HG03354 (cell line): Measurements from ENCODE around the gene NUCB2.

Experiments used
- ATAC-seq: cut with Tn5 transposase; IDR thresholded peaks from one replicate; pipeline ENCODE4 v1.9.1; 2021; ENCODE audit warnings: mild to moderate bottlenecking; ENCODE audit not compliant: unreplicated experiment, poor library complexity, severe bottlenecking

The NUCB2 gene

DNA sequence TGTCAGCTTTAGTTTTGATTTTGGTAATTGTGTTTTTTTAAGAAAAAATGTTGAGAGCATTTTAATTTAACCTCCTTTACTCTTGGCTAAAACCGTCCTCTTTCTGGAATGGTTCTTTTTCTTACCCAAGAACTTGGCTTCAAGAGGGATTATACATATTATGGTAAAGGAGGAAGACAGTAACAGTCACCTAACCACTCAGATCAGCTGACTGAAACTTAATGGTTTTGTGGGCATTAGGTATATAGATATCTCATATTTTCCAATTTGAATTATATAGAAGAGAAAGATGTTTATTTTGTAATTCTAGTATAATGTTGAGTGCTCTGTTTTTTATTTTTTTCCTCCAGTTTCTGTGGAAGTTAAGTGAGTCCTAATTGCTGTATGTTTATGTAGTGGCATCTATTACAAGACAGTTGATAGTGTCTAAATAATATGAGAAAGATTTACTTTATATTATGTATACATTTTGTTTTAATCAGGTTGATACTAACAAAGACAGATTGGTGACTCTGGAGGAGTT lies 38.4 kb downstream of the NUCB2 start:
- no peak for ATAC-seq

DNA sequence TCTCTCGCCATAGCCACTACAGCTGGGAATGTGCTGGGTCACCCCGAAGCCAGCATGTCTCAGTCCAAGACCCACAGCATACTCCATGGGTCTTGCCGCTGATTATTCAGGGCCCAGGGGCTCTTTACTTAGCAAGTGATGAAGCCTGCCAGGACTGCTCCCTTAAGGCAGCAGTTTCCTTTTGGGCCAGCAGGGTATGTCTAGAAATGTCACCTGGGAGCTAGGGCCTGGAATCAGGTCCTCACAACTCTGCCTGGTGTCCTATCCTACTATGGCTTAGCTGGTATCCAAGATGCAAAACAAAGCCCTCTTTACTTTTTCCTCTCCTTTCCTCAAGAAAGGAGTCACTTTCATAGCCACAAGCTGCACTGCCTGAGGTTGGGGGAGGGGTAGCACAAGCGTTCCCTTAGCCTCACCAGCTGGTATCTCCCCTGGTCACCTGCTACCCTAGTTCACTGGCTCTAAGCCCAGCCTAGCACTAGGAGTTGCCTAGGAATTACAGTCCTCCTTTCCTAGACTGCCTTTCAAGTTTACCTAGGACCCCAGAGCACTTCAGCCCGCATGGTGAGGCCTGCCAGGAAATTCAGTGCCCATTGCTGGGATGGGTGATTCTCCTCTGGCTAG lies 52.4 kb downstream of the NUCB2 start:
- no peak for ATAC-seq

DNA sequence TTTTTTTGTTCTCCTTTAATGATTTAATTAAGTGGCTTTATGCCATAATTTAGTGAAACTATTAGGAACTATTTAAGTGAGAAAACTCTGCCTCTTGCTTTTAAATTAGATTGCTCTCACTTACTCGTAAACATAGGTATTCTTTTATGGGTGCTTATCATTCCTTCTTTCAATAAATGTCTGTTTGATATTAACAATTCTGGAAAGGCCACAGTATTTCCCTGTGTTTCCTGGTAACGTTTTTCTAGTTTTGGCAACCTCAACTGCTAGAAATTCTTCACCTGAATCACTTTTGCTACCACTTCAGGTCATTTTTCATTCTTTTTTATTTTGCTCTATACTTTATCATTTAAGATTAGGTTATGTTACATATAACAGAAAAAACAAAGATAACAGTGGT lies 55.1 kb downstream of the NUCB2 start:
- ATAC-seq, result no peak

DNA sequence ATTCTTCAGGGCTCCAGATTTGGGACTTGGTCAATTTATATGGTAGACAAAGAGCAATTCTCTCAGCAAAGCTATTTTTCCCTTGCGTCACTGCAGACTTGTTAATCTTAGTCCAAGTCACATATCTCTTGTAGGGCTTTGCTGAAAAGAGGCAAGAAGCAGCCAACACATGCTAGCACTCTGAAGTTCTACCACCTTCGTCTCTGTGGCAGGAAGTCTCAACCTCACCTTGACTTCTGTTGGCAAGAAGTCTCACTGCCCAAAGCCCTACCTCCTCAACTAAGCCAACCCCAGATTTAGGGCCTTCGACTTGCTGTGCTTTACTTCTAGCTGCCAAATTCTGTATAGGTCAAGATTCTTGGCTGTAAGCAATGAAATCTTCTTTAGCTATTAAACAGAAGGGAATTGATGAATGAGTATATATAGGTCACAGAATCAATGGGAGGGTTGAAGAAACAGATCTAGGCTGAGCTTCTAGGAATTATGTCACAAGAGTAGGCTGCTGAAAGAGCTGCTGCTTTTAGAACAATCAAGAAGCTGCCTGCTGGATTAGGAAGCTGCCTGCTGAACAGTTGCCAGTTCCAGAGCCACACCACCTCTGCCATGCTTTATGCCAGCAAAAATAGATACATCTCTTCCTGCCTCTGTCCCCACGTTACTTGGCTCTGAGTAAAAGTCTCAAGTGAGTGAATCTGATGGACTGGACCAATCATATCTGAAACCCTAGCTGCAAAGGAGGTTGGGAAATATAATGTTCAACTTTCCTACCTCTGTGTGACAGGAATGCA lies 57.5 kb downstream of the NUCB2 start:
- no peak for ATAC-seq

DNA sequence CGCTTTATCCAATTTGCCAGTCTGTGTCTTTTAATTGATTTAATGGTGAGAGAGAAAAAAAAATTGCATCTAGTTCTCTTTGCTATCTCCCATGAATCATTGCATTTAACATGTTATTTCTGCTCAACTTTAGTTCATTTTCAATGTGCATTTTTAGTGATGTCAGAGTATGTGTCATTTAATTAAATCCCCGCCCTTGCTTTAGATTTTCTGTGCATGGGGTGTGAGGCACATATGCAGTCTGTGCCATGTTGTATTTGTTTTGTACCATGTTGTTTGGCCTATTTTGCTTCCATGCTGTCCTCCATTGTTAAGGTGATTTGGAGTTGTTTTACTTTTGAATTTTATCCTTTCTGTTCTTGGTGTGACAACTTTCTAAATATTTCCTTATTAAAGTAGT lies 66.7 kb downstream of the NUCB2 start:
- no peak for ATAC-seq

DNA sequence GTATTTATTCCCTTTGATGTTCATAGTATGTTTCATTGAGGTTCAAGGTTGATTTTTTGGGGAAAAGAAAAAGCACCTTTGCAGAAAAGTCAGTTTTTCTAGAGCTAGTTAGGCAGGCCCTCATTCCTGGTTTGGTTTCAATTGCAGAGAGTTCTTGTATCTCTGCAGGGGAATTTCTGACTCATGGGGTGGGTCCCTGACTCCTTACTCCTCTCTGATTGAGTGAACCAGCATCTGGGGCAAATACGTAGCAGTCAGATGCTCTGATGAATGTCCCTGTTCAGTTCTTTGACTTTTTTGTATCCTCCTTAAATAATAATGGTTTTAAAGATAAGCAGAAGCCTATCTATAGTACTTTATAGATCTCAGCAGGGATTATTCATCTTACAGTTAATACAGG lies 67.4 kb downstream of the NUCB2 start:
- ATAC-seq, result no peak

DNA sequence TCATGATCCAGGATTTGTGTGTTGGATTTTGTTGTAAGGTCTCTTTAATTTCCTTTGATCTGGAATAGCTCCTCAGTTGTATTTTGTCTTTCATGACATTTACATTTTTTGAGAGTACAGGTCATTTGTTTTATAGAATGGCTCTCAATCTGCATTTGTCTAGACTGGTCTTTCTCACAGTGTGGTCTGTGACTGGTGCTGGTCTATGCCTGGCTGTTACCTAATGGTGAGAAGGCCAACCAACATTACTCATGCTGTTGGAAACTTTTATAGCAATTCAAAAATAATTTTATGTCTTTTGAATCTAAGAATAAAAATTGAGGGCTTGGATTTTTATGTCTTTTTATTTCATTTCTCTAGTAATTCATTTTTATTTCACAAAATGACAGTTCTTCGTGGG lies 71.1 kb downstream of the NUCB2 start:
- ATAC-seq, result no peak

DNA sequence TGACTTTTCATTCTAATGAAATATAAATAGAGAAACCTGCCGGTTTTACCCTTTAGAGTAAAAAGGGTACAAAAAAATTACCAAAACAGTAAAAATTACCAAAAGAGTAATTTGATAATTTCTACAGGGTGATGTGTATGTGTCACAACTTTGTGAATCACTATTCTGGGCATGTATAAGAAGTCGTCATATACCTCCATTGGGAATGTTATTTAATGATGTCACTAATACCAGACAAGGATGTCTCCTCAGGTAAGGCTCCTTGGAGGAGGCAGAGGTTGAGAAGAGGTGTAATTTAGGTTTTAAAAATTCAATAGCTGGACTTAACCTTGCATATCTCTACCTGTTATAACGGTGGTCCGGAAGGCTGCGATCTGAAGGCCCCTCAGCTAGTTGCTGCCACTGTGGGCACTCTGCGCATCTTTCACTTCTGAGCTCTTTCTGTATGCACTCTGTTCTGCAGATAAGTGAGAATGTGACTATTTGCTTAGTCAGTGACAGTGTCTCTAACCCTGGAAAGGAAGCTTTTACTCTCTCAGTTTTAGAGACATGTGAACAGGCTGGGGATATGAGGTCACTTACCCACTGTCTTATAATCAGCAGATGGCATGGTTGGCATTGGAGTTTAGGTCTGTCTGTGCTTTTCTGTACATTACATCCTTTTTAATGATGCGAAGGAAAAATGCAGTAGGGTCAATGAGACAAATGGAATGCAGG lies 74.1 kb downstream of the NUCB2 start:
- ATAC-seq, result no peak

DNA sequence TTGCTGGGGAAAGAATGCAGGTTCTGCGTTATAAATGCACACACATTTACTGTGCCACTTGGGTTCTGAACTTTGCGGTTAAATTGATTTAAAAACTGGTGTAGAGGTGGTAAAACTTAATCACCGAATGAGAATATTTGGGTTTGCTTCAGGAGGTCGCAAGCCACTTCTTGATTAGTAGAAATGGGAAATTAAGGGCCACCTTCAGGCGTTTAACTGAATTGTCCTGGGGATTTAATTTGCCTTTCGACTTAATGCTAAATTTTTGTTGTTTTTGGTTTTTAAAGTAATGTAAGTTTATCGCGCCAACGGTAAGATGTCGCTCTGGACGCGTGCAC lies 74.6 kb downstream of the NUCB2 start:
- no peak for ATAC-seq

DNA sequence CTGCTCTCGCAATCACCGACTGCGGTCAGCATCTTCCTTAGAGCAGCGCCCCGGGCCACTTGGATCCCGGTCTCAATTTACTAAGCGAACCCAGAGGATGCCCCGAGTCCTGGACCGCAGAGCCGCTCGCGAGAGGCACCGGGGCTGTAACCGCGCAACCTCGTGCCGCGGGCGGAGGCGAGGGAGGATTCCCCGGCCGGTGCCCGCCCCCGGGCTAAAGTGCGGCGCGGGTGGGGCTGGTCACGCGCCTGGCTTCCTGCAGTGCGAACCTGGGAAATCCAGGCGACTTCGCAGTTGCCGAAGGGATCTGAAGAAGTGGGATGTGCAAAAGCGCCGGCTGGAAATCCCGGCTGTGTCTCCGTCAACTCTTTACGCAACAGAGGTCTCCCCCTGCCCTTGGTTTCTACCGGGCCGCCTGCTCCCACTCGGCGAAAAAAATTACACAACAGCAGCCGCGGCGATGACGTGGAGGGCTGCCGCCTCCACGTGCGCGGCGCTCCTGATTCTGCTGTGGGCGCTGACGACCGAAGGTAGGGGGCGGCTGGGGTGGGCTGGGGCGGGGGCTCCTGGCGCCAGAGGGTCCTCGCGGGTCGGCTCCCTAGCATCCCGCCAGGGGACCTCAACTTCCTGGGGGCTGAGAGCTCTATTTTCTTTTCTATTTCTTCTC lies 75.1 kb downstream of the NUCB2 start, which contains the start of gene NCR3LG1:
NCR3LG1 (plus strand) TSS at position 291 of the 667 bp plus-strand sequence; CDS start at position 461, 170 bp downstream.
- ATAC-seq, result peak; percentile 46

DNA sequence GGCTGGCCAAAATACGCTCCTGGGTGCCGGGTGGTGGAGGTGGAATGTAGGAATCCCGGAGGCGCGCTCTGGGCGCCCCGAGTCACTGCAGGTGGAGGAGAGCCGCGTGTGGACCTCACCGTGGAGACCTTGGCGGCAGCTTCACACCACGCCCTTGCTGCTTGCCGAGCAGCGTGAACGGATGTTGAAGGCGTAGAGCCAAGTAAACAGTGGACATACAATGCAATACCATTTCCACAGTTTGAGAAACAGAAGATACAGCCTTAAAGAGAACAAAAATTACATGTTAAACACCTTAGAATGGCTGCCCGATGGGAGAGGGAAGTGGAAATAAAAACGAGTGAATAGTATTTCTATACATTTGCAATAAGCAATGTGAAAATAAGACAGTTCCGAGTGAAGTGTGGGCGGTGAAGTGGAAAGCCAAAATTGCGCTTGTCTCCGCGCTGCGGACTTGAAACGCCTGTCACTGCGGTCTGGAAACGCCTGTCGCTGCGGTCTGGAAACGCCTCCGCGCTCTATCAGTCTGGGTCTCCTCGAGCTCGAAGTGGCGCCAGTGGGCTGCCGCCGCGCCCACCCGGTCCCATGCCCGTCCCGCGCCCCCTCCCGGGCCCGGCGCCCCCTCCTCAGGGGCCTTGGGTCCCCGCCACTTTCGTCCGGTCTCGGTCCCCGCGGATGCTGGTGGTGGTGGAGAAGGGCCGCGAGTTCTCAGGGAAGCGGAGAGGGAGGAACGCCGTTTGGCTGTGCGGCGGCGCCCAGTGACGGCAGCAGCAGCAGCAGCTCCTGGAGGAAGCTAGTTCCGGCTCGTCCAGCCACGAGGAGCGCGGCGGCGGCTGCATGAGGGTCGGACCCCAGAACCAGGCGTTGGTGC lies 76.6 kb downstream of the NUCB2 start:
- peak; percentile 54 for ATAC-seq

DNA sequence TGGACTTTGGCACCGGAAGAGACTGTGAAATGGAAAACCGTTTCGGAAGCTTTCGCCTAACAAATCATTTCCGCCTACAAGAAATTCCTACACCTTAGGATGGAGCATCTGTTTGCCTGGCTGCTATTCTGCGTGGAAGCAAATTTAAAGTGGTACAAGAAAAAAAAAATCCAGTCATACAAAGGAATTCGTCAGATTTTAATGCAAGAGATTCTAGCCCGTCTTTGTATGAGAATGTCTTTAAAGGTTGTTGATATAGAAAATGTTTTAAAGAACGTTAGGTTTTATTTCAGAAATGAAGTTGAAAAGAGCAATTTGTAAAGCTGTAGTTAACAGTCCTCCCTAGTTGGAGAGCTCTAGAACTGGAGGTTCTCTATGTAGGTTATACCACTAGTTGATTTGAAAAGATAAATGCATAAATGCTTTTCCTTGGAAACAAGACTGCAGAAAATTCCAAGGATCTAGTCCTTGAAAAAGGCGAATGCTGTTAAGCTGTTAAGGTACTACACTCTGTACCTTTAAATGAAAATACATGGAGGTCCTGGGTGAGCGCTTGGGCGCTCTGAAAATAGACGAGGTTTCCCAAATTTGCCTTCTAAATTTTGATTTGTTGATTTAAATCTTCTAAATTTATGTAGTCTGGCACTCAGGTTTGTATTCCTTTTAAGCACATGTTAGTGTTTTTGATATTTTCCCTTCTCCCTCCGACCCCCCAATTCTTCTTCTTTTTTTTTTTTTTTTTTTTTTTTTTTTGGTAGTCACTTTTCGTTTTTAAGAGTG lies 77.5 kb downstream of the NUCB2 start:
- no peak for ATAC-seq

DNA sequence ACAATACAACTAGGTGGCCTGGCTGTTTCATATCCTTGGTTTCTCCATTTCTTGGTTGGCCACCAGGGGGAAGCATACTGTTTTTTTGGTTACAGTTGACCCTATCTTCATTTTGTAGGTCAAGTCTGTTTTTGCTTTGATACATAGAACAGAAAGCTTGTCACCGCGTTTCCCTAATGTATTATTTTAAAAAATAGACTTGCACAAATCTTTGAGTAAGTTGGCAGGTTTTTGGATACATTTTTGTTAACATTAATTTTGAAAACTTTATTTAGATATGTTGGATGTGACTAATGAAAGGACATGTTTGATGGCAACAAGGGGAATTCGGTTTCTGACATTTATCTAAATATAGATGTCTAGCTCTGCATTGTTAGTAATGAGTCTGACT lies 78.1 kb downstream of the NUCB2 start:
- ATAC-seq, result peak; percentile 58

DNA sequence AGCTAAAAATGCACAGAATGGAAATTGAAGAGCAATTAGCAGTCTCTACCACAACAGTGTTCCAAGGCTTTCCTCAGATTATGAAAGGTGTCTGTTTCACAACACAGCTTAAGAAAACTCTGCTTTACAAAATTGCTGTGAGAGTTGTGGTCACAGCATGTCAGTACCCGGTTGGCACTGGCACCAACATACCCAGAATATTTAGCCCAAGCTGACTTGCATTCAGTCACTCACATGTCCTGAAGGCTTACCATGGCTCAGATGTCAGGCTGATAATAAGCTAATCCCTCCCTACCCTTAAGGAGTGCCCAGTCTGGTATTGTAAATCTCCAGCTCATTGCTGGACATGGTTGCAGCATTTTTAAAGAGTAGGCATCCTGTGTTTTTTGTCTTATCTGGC lies 90.0 kb downstream of the NUCB2 start:
- ATAC-seq, result no peak

DNA sequence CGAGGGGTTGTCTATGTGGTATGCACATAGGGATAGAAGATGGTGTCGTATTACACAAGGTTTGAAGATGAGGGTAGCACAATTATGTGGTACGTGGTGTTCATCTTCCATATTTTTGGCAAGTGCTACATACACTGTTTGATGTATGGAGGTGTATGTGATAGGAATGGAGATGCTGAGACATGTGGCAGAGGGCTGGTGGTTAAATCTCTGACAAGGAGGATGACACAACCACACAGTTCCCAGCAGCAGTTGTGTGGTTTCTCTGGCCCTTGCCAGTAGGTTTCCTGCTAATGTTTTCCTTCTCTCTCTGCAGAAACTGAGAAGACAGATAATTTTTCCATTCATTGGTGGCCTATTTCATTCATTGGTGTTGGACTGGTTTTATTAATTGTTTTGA lies 92.0 kb downstream of the NUCB2 start:
- no peak for ATAC-seq

DNA sequence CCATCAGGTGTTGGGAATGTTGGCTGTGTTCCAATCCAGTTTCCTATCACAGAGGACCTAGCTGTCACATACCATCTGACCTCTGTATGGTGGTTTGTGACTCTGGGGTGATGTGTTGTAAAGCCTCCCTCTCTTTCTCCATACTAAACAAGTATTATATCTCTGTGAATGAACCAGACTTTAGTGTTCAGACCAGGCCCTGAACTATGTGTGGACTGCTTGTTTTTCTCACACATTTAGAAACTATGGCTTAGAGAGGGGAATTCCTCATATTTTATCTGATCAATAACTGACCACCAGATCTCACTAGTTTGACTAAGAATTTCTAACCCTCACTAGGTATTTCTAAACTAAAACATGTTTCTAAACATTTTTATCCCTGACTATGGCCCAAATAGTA lies 92.6 kb downstream of the NUCB2 start:
- ATAC-seq, result no peak

DNA sequence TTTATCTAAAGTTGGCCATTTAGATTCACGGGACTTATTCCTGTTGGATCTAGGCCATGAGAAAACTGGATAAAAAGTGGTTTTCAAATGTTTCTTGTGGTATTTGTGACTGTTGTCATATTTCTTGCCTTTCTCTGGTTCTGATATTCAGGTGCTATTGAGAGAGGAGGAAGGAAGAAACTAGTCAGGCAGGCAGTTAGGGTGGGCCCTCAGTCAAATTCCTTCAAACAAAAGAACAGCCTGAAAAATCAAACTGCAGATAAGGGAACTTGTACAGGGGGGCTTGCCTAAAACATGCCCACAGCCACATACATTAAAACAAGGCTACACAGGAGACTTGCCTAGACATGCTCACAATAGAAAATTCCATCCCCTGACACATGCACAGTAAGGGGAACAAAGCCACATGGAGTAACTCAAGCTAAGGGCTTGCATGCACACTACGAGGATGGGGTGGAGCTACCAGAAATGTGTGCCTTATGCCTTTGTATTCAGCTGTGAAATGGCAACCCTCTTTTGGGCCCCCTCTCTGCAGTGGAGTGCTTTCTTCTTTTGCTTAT lies 93.2 kb downstream of the NUCB2 start:
- no peak for ATAC-seq

DNA sequence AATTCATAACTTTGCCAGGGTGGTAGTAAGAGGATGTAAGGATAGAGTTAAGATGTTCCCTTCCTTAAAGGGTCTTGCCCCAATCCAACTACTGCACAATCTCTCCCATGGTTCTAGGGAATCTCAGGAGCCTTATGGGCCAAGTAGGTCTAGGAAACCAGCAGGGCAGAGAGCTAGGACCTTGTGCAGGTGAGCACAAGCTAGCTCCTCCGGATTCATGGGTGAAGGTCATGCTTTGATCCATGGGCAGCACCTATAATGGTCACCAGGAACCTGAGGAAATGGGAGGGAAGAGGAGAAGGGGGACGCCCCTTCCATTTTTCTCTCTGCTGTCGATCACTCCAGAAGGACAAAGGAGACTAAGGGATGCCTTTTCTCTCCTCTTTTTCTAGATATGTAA lies 95.1 kb downstream of the NUCB2 start:
- no peak for ATAC-seq
